Choroid plexus epithelial cell (primary cell): ENCODE data around the gene WBP1L.

Source experiments
- DNase-seq: peaks from one replicate; pipeline ENCODE4 v3.0.0-alpha.2; 2010; ENCODE audit warnings: low read depth
- H3K4me3 ChIP-seq: 2 replicates; pipeline ENCODE4 v1.5.1; 2011; ENCODE audit warnings: low read depth, mild to moderate bottlenecking, control low read depth, low read length, moderate library complexity
- CTCF ChIP-seq: conservative IDR thresholded peaks from 2 replicates; pipeline ENCODE4 v1.5.1; 2011; ENCODE audit warnings: low read depth, mild to moderate bottlenecking, control low read depth, inconsistent platforms, low read length, moderate library complexity

Gene WBP1L

GRCh38 chr10:102800611-102801335 lies 57.0 kb downstream of the WBP1L start:
- no peak for TF ChIP-seq CTCF
- no peak for DNase-seq
- no peak overlapping the region for H3K4me3 ChIP-seq

GRCh38 chr10:102801496-102801895 lies 57.7 kb downstream of the WBP1L start:
- DNase-seq, result no peak
- no peak overlapping the region for H3K4me3 ChIP-seq
- TF ChIP-seq CTCF, result no peak

- no peak overlapping the region for H3K4me3 ChIP-seq
- no peak for TF ChIP-seq CTCF
Observed at GRCh38 chr10:102801978-102802377, 58.2 kb downstream of the WBP1L start.

GRCh38 chr10:102802920-102803534 lies 59.3 kb downstream of the WBP1L start:
- peak; percentile 5 for TF ChIP-seq CTCF
- peak; percentile 99 for DNase-seq
- H3K4me3 ChIP-seq, result no peak overlapping the region

More at GRCh38 chr10:102801978-102802377, 58.2 kb downstream of the WBP1L start:
- no peak for DNase-seq

DNA sequence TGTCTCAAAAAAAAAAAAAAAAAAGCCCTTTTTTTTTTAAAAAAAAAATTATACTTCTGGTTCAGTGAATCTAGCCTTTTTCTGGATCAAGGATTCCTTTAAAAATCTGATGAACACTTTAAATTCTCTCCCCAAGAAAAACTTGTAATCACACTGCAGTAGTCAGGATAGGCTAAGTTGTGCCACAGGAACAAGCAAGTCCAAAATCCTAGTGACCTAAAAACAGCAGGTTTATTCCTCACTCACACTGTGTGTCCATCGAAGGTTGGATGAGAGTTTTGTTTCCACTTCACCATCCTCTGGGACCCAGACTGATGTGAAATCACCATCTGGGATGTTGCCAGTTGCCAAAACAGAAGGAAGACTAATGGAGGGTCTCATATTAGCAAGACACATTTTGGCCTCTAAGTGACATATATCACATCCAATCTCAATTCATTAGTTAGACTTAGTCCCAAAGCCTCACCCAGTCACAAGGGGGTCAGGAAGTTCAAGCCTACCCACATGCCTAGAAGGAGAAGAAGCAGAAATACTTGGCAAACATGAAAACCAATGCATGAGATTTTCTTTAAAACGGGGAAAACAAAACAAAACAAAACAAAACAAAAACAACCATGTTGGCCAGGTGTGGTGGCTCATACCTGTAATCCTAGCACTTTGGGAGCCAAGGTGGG lies 60.8 kb downstream of the WBP1L start:
- no peak overlapping the region for H3K4me3 ChIP-seq
- no peak for TF ChIP-seq CTCF
- DNase-seq, result no peak

GRCh38 chr10:102808380-102808779 lies 64.6 kb downstream of the WBP1L start:
- no peak for TF ChIP-seq CTCF
- H3K4me3 ChIP-seq, result no peak overlapping the region
- DNase-seq, result no peak
